Activated naive CD8-positive, alpha-beta T cell (primary cell): ENCODE results near the gene KCNG4.

Experiments used
- H3K27ac Mint-ChIP-seq: one replicate; pipeline ENCODE4 v1.8.0; 2021; ENCODE audit warnings: mixed read lengths
- H3K27me3 Mint-ChIP-seq: one replicate; pipeline ENCODE4 v1.8.0; 2021; ENCODE audit warnings: mixed read lengths
- H3K36me3 Mint-ChIP-seq: one replicate; pipeline ENCODE4 v1.8.0; 2021; ENCODE audit warnings: mixed read lengths
- H3K4me1 Mint-ChIP-seq: one replicate; pipeline ENCODE4 v1.8.0; 2021; ENCODE audit warnings: low read depth, mixed read lengths
- H3K4me3 Mint-ChIP-seq: one replicate; pipeline ENCODE4 v1.8.0; 2021; ENCODE audit warnings: mild to moderate bottlenecking, mixed read lengths
- H3K9me3 Mint-ChIP-seq: one replicate; pipeline ENCODE4 v1.8.0; 2021; ENCODE audit warnings: low read depth, mixed read lengths

Gene KCNG4

GRCh38 chr16:84194470-84195200 is 45.2 kb downstream of the KCNG4 start:
- H3K27me3 Mint-ChIP-seq, result no peaks in the 10 kb centered on the region
- H3K4me3 Mint-ChIP-seq, result peak overlapping the region; percentile 69
- peaks cover 14% of the 10 kb centered on the region for H3K4me1 Mint-ChIP-seq
- H3K27ac Mint-ChIP-seq, result peak overlapping the region; percentile 73
- no peaks in the 10 kb centered on the region for H3K36me3 Mint-ChIP-seq
- no peaks in the 10 kb centered on the region for H3K9me3 Mint-ChIP-seq

GRCh38 chr16:84194018-84194417 is 45.8 kb downstream of the KCNG4 start:
- H3K36me3 Mint-ChIP-seq, result no peaks in the 10 kb centered on the region
- peaks cover 14% of the 10 kb centered on the region for H3K4me1 Mint-ChIP-seq
- H3K4me3 Mint-ChIP-seq, result peak overlapping the region; percentile 69
- H3K9me3 Mint-ChIP-seq, result no peaks in the 10 kb centered on the region
- H3K27me3 Mint-ChIP-seq, result no peaks in the 10 kb centered on the region
- peak overlapping the region; percentile 73 for H3K27ac Mint-ChIP-seq

- H3K36me3 Mint-ChIP-seq, result no peaks in the 10 kb centered on the region
- peak overlapping the region; percentile 73 for H3K27ac Mint-ChIP-seq
- peak overlapping the region; percentile 69 for H3K4me3 Mint-ChIP-seq
- no peaks in the 10 kb centered on the region for H3K27me3 Mint-ChIP-seq
- H3K9me3 Mint-ChIP-seq, result no peaks in the 10 kb centered on the region
- H3K4me1 Mint-ChIP-seq, result peaks cover 14% of the 10 kb centered on the region
Measured at GRCh38 chr16:84193480-84193879, 46.3 kb downstream of the KCNG4 start.

GRCh38 chr16:84191466-84191865 is 48.3 kb downstream of the KCNG4 start:
- H3K4me3 Mint-ChIP-seq, result no peak overlapping the region
- H3K27me3 Mint-ChIP-seq, result no peaks in the 10 kb centered on the region
- H3K27ac Mint-ChIP-seq, result no peak overlapping the region

GRCh38 chr16:84190731-84191388 is 49.0 kb downstream of the KCNG4 start, which contains the start of gene ADAD2:
Gene ADAD2, plus strand, starts transcription at chr16:84191157. Its CDS starts 74 bp downstream, at chr16:84191231.
- Mint-ChIP-seq H3K9me3 (no peaks in the 10 kb centered on the region), H3K27ac (no peak within 1 kb of the TSS), H3K27me3 (no peaks in the 10 kb centered on the region), H3K4me3 (no peak within 1 kb of the TSS), H3K4me1 (peaks cover 15% of the 10 kb centered on the region), H3K36me3 (no peaks in the 10 kb centered on the region)

More at GRCh38 chr16:84191466-84191865, 48.3 kb downstream of the KCNG4 start:
- H3K36me3 Mint-ChIP-seq, result no peaks in the 10 kb centered on the region
- peaks cover 14% of the 10 kb centered on the region for H3K4me1 Mint-ChIP-seq
- no peaks in the 10 kb centered on the region for H3K9me3 Mint-ChIP-seq

GRCh38 chr16:84186685-84187437 is 53.0 kb downstream of the KCNG4 start, which contains the start of gene TAF1C:
Gene TAF1C, minus strand, starts transcription at chr16:84187057. Its CDS starts 2,069 bp downstream, at chr16:84184988.
- Mint-ChIP-seq H3K27me3 (no peaks in the 10 kb centered on the region), H3K36me3 (peaks cover 3% of the 10 kb centered on the region), H3K27ac (peak within 1 kb of the TSS; percentile 89), H3K9me3 (no peaks in the 10 kb centered on the region), H3K4me1 (peaks cover 19% of the 10 kb centered on the region), H3K4me3 (peak within 1 kb of the TSS; percentile 91)

GRCh38 chr16:84184775-84185174 is 55.0 kb downstream of the KCNG4 start:
- H3K27me3 Mint-ChIP-seq, result no peaks in the 10 kb centered on the region
- peaks cover 3% of the 10 kb centered on the region for H3K36me3 Mint-ChIP-seq
- H3K4me3 Mint-ChIP-seq, result peak overlapping the region; percentile 91
- H3K9me3 Mint-ChIP-seq, result no peaks in the 10 kb centered on the region
- H3K27ac Mint-ChIP-seq, result peak overlapping the region; percentile 41
- peaks cover 19% of the 10 kb centered on the region for H3K4me1 Mint-ChIP-seq

GRCh38 chr16:84183911-84184591 is 55.8 kb downstream of the KCNG4 start:
- H3K27ac Mint-ChIP-seq, result peak overlapping the region; percentile 12
- H3K27me3 Mint-ChIP-seq, result no peaks in the 10 kb centered on the region
- no peaks in the 10 kb centered on the region for H3K9me3 Mint-ChIP-seq
- peaks cover 3% of the 10 kb centered on the region for H3K36me3 Mint-ChIP-seq
- peak overlapping the region; percentile 91 for H3K4me3 Mint-ChIP-seq
- peaks cover 19% of the 10 kb centered on the region for H3K4me1 Mint-ChIP-seq

GRCh38 chr16:84183572-84183875 is 56.3 kb downstream of the KCNG4 start:
- Mint-ChIP-seq H3K9me3 (no peaks in the 10 kb centered on the region), H3K27ac (no peak overlapping the region), H3K4me1 (peaks cover 19% of the 10 kb centered on the region), H3K4me3 (no peak overlapping the region), H3K36me3 (peaks cover 3% of the 10 kb centered on the region), H3K27me3 (no peaks in the 10 kb centered on the region)

- peaks cover 23% of the 10 kb centered on the region for H3K4me1 Mint-ChIP-seq
- H3K4me3 Mint-ChIP-seq, result no peak overlapping the region
- no peak overlapping the region for H3K27ac Mint-ChIP-seq
- H3K27me3 Mint-ChIP-seq, result no peaks in the 10 kb centered on the region
- H3K9me3 Mint-ChIP-seq, result no peaks in the 10 kb centered on the region
- peaks cover 3% of the 10 kb centered on the region for H3K36me3 Mint-ChIP-seq
Measured at GRCh38 chr16:84182680-84183571, 56.9 kb downstream of the KCNG4 start.

- H3K4me3 Mint-ChIP-seq, result no peak overlapping the region
- no peaks in the 10 kb centered on the region for H3K27me3 Mint-ChIP-seq
- H3K9me3 Mint-ChIP-seq, result no peaks in the 10 kb centered on the region
- H3K4me1 Mint-ChIP-seq, result peaks cover 27% of the 10 kb centered on the region
- H3K27ac Mint-ChIP-seq, result no peak overlapping the region
- peaks cover 3% of the 10 kb centered on the region for H3K36me3 Mint-ChIP-seq
Measured at GRCh38 chr16:84182104-84182503, 57.7 kb downstream of the KCNG4 start.

- Mint-ChIP-seq H3K27ac (no peak overlapping the region), H3K9me3 (no peaks in the 10 kb centered on the region), H3K27me3 (no peaks in the 10 kb centered on the region), H3K4me3 (no peak overlapping the region), H3K36me3 (peaks cover 3% of the 10 kb centered on the region), H3K4me1 (peaks cover 27% of the 10 kb centered on the region)
Measured at GRCh38 chr16:84181144-84181915, 58.5 kb downstream of the KCNG4 start.

- H3K4me3 Mint-ChIP-seq, result no peak overlapping the region
- no peaks in the 10 kb centered on the region for H3K9me3 Mint-ChIP-seq
- peaks cover 3% of the 10 kb centered on the region for H3K36me3 Mint-ChIP-seq
- H3K27me3 Mint-ChIP-seq, result no peaks in the 10 kb centered on the region
- H3K27ac Mint-ChIP-seq, result no peak overlapping the region
- H3K4me1 Mint-ChIP-seq, result peaks cover 23% of the 10 kb centered on the region
Measured at GRCh38 chr16:84180519-84181140, 59.2 kb downstream of the KCNG4 start.
